Hepatocyte (in vitro differentiated cells): ENCODE data around the gene CEP112. TPM values are rescaled to one million over a fixed set of nuclear protein-coding genes. Genes with fewer than 3 reads are reported as not detected.
"Not testable (repeated sequence)": the region's sequence is repeated elsewhere in the genome, so short reads cannot be mapped to it uniquely, and the experiment has no call there.

Source experiments
- DNase-seq: peaks from one replicate; pipeline ENCODE4 v3.0.0-alpha.2; 2016; ENCODE audit warnings: low spot score
- H2AFZ ChIP-seq: fragments of 200-600 bp; sonication (generic); 2 replicates; pipeline ENCODE4 v1.6.0; 2016; ENCODE audit warnings: antibody characterized with exemption, mild to moderate bottlenecking
- H3K27ac ChIP-seq: fragments of 200-600 bp; sonication (generic); 2 replicates; pipeline ENCODE4 v1.5.1; 2016; ENCODE audit warnings: mild to moderate bottlenecking
- H3K27me3 ChIP-seq: fragments of 200-600 bp; sonication (generic); 2 replicates; pipeline ENCODE4 v1.6.1; 2016
- H3K36me3 ChIP-seq: fragments of 200-600 bp; sonication (generic); replicated peaks from 2 replicates; pipeline ENCODE4 v1.5.1; 2016; ENCODE audit warnings: low read depth; ENCODE audit not compliant: insufficient read depth
- H3K4me1 ChIP-seq: fragments of 200-600 bp; sonication (generic); 2 replicates; pipeline ENCODE4 v1.5.1; 2016; ENCODE audit warnings: mild to moderate bottlenecking, moderate library complexity; ENCODE audit not compliant: insufficient read depth
- H3K4me2 ChIP-seq: fragments of 200-600 bp; sonication (generic); 2 replicates; pipeline ENCODE4 v1.6.0; 2016
- H3K4me3 ChIP-seq: fragments of 200-600 bp; sonication (generic); 2 replicates; pipeline ENCODE4 v1.5.1; 2016; ENCODE audit warnings: mild to moderate bottlenecking
- H3K79me2 ChIP-seq: fragments of 200-600 bp; sonication (generic); 2 replicates; pipeline ENCODE4 v1.6.0; 2017; ENCODE audit warnings: mild to moderate bottlenecking
- H3K9me2 ChIP-seq: fragments of 200-600 bp; sonication (generic); replicated peaks from 2 replicates; pipeline ENCODE4 v1.6.0; 2017; ENCODE audit warnings: mild to moderate bottlenecking; ENCODE audit not compliant: insufficient read depth
- H3K9me3 ChIP-seq: fragments of 200-600 bp; sonication (generic); 2 replicates; pipeline ENCODE4 v1.5.1; 2016; ENCODE audit warnings: low read depth, mild to moderate bottlenecking
- H4K20me1 ChIP-seq: fragments of 200-600 bp; sonication (generic); 2 replicates; pipeline ENCODE4 v1.6.0; 2016; ENCODE audit warnings: mild to moderate bottlenecking; ENCODE audit not compliant: insufficient read depth, poor library complexity, severe bottlenecking
- EZH2 ChIP-seq: fragments of 200-600 bp; sonication (generic); IDR thresholded peaks from 2 replicates; pipeline ENCODE4 v1.6.1; 2016; ENCODE audit warnings: antibody characterized with exemption, mild to moderate bottlenecking, borderline replicate concordance
- EZH2phosphoT487 ChIP-seq: fragments of 200-600 bp; sonication (generic); IDR thresholded peaks from one replicate; pipeline ENCODE4 v1.6.1; 2018; ENCODE audit warnings: antibody characterized with exemption, mild to moderate bottlenecking, low read depth, moderate library complexity; ENCODE audit not compliant: unreplicated experiment, severe bottlenecking
- WGBS: methylation state at CpG from one replicate; pipeline ENCODE4 v1.1.6; 2016; ENCODE audit warnings: low lambda C conversion rate; ENCODE audit errors: missing lambda C conversion rate; 5-methylcytosine and 5-hydroxymethylcytosine counted together
- polyA plus RNA-seq: library from polyadenylated mRNA; unstranded; fragments of >200 nt; fragmentation: Nextera tagmentation; extraction: Ambion mirVana; gene quantifications from 2 replicates; pipeline ENCODE4 v1.2.1, GENCODE V29; 2016
- total RNA-seq: library from RNA; depleted of rRNA; stranded (reverse); fragments of >200 nt; gene quantifications from 2 replicates; pipeline ENCODE4 v1.2.3, GENCODE V29; 2014
- TF ChIP-seq, protein P1 (sequence below): fragments of 200-600 bp; sonication (generic); IDR thresholded peaks from 2 replicates; pipeline ENCODE4 v1.5.1; 2016; ENCODE audit warnings: antibody characterized with exemption, mild to moderate bottlenecking; ENCODE audit not compliant: poor library complexity

CEP112 gene
- total and polyA plus RNA-seq, 2 experiments from 2014 or later: 7.1 to 9.7 TPM

GRCh38 chr17:65814418-65814817 lies 377.5 kb downstream of the CEP112 start:
- no peak overlapping the region for H3K27ac ChIP-seq
- no peak overlapping the region for H2AFZ ChIP-seq
- TF ChIP-seq, protein P1, sequence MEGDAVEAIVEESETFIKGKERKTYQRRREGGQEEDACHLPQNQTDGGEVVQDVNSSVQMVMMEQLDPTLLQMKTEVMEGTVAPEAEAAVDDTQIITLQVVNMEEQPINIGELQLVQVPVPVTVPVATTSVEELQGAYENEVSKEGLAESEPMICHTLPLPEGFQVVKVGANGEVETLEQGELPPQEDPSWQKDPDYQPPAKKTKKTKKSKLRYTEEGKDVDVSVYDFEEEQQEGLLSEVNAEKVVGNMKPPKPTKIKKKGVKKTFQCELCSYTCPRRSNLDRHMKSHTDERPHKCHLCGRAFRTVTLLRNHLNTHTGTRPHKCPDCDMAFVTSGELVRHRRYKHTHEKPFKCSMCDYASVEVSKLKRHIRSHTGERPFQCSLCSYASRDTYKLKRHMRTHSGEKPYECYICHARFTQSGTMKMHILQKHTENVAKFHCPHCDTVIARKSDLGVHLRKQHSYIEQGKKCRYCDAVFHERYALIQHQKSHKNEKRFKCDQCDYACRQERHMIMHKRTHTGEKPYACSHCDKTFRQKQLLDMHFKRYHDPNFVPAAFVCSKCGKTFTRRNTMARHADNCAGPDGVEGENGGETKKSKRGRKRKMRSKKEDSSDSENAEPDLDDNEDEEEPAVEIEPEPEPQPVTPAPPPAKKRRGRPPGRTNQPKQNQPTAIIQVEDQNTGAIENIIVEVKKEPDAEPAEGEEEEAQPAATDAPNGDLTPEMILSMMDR: no peak
- no peak for TF ChIP-seq EZH2
- TF ChIP-seq EZH2phosphoT487: no peak
- no peak for DNase-seq
- H3K4me1 ChIP-seq: no peaks in the 10 kb centered on the region
- 86% methylated on average over 1 of the region's 1 CpG for WGBS
- no peak overlapping the region for H3K4me2 ChIP-seq
- no peaks in the 10 kb centered on the region for H4K20me1 ChIP-seq
- no peaks in the 10 kb centered on the region for H3K27me3 ChIP-seq
- no peaks in the 10 kb centered on the region for H3K36me3 ChIP-seq
- H3K9me3 ChIP-seq: no peaks in the 10 kb centered on the region
- no peaks in the 10 kb centered on the region for H3K9me2 ChIP-seq
- H3K79me2 ChIP-seq: no peaks in the 10 kb centered on the region
- no peak overlapping the region for H3K4me3 ChIP-seq

DNA sequence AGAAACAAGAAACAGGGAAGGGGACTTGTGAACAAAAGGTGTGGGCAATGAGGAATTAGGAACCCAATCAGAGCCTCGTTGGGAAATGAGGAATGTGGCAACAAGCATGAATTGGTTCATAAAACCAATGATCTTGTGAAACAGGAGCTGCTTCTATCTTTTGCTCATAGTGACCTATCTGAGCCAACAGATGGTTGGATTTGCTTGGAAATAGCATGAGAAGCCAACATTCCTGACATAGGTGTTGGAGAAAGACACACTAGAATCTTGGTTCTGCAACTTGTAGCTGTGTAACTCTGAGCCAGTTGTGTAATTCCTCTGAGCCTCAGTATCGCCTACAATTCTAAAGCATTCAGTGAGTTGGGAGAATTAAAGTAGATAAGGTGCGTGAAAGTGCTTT lies 378.6 kb downstream of the CEP112 start:
- Histone ChIP-seq H3K4me3 (no peak overlapping the region), H3K9me2 (no peaks in the 10 kb centered on the region), H3K36me3 (no peaks in the 10 kb centered on the region), H3K27ac (no peak overlapping the region), H4K20me1 (no peaks in the 10 kb centered on the region), H3K79me2 (no peaks in the 10 kb centered on the region), H3K4me1 (no peaks in the 10 kb centered on the region), H3K9me3 (no peaks in the 10 kb centered on the region), H3K27me3 (no peaks in the 10 kb centered on the region), H2AFZ (no peak overlapping the region), H3K4me2 (no peak overlapping the region)
- no peak for DNase-seq
- TF ChIP-seq, protein P1: no peak
- TF ChIP-seq EZH2phosphoT487 (no peak), EZH2 (no peak)
- WGBS: 85% methylated on average over 3 of the region's 3 CpGs

GRCh38 chr17:65811043-65811442 lies 380.9 kb downstream of the CEP112 start:
- 62% methylated on average over 3 of the region's 3 CpGs for WGBS
- Histone ChIP-seq H3K36me3 (no peaks in the 10 kb centered on the region), H3K9me3 (no peaks in the 10 kb centered on the region), H3K9me2 (no peaks in the 10 kb centered on the region), H3K4me2 (no peak overlapping the region), H3K27me3 (no peaks in the 10 kb centered on the region), H3K27ac (no peak overlapping the region), H3K4me3 (no peak overlapping the region), H2AFZ (no peak overlapping the region), H3K4me1 (no peaks in the 10 kb centered on the region), H3K79me2 (no peaks in the 10 kb centered on the region), H4K20me1 (no peaks in the 10 kb centered on the region)
- TF ChIP-seq EZH2 (no peak), EZH2phosphoT487 (no peak)
- TF ChIP-seq, protein P1: no peak
- no peak for DNase-seq

DNA sequence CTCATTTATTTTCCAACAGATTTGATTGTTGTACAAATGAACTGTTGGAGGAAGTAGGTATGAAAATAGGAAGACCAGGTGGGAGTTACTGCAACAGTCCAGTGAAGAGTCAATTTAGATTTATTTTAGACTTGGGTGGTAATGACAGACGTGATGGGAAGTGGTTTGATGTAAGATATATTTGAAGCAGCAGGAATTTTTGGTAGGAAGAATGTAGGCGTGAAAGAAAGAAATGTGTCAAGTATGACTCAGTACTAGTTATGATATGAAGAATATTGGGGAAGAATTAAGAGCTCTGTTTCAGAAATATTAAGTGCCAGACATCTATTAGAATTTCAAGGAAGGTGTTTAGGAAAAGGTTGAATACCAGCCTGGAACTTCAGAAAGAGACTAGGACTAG lies 382.6 kb downstream of the CEP112 start:
- no peak for TF ChIP-seq EZH2phosphoT487
- no peak for TF ChIP-seq EZH2
- TF ChIP-seq, protein P1: no peak
- Histone ChIP-seq H3K79me2 (no peaks in the 10 kb centered on the region), H3K4me2 (no peak overlapping the region), H3K27me3 (no peaks in the 10 kb centered on the region), H4K20me1 (no peaks in the 10 kb centered on the region), H3K9me2 (no peaks in the 10 kb centered on the region), H2AFZ (no peak overlapping the region), H3K4me1 (no peaks in the 10 kb centered on the region), H3K36me3 (no peaks in the 10 kb centered on the region), H3K4me3 (no peak overlapping the region), H3K9me3 (no peaks in the 10 kb centered on the region), H3K27ac (no peak overlapping the region)
- no peak for DNase-seq
- 96% methylated on average over 2 of the region's 2 CpGs for WGBS

GRCh38 chr17:65808566-65808965 lies 383.4 kb downstream of the CEP112 start:
- not testable (repeated sequence) for DNase-seq, H3K4me3 ChIP-seq, H2AFZ ChIP-seq, H3K9me3 ChIP-seq, H3K4me2 ChIP-seq, H3K36me3 ChIP-seq, H4K20me1 ChIP-seq, H3K79me2 ChIP-seq, H3K27me3 ChIP-seq, H3K9me2 ChIP-seq, H3K27ac ChIP-seq, H3K4me1 ChIP-seq
- WGBS: 79% methylated on average over 1 of the region's 1 CpG
